ENCODE results near the gene DNAJB8.

DNA sequence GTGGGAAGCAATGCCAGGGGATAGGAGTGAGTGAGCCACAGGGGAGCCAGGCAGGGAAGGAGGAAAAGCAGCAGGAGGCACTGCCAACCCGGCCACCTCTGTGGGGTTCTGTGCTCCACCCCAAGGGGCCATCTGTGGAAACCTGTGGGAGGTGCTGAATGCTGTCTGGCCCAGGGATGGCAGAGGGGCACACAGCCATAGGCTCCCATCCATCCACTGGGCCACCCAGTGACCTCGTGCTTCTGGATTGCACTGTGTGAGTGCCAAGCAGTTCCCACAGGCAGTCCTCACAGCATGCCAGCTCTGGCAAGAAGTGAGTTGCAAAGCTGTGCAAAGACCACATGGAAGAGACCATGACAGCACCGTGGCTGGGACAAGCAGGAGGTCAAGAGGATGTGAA lies 27.5 kb downstream of the DNAJB8 start:
- TF ChIP-seq POLR2A (IDR thresholded peaks at IDR 0.05; ENCODE audit: extremely low read depth, insufficient read length): no peak
- TF ChIP-seq, protein P1, sequence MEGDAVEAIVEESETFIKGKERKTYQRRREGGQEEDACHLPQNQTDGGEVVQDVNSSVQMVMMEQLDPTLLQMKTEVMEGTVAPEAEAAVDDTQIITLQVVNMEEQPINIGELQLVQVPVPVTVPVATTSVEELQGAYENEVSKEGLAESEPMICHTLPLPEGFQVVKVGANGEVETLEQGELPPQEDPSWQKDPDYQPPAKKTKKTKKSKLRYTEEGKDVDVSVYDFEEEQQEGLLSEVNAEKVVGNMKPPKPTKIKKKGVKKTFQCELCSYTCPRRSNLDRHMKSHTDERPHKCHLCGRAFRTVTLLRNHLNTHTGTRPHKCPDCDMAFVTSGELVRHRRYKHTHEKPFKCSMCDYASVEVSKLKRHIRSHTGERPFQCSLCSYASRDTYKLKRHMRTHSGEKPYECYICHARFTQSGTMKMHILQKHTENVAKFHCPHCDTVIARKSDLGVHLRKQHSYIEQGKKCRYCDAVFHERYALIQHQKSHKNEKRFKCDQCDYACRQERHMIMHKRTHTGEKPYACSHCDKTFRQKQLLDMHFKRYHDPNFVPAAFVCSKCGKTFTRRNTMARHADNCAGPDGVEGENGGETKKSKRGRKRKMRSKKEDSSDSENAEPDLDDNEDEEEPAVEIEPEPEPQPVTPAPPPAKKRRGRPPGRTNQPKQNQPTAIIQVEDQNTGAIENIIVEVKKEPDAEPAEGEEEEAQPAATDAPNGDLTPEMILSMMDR (IDR thresholded peaks at IDR 0.05; ENCODE audit: low read depth, low read length): no peak
- TF ChIP-seq, protein P2, sequence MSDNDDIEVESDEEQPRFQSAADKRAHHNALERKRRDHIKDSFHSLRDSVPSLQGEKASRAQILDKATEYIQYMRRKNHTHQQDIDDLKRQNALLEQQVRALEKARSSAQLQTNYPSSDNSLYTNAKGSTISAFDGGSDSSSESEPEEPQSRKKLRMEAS (IDR thresholded peaks at IDR 0.05; ENCODE audit: low read depth, low read length): no peak

Data from NB4 (cell line).